ENCODE results near the gene CHMP5. TPM values are rescaled to one million over a fixed set of nuclear protein-coding genes. Genes with fewer than 3 reads are reported as not detected.

Gene CHMP5
- total RNA-seq, 1 donor from 2014 or later, result 77.8 TPM

DNA sequence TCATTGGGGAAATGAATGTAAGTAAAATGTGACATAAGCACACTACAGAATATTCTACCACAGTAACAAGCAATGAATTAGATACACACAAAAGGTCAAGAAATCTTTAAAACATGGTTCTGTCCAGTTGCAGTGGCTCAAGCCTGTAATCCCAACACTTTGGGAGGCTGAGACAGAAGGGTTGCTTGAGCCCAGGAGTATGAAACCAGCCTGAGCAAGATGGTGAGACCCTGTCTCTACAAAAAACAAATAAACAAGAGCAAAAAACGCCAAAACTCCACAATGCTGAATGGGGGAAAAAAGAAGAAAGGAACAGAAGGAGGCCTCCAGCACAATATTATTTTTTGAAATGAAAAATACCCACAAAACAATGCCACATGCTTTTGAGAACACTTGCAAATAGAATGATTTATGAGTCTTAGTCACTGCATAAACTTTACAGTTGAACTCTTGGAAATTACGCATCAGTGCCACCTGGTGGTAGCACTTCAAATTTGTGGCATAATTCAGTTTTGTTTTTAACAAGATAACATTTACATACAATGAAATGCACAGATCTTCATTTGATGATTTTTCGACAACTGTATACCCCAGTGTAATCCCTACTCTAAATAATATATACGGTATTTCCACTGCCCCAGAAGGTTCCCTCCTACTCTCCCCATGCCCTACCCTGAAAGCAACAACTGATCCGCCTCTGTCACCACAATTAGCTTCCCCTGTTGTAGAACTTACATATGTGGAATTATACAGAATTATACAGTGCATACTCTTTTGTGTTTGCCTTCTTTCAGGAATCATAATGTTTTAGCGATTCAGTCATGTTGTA, 39.3 kb upstream of the CHMP5 start:
- H3K27me3 ChIP-seq, result no peaks in the 10 kb centered on the region
- TF ChIP-seq, protein P1, sequence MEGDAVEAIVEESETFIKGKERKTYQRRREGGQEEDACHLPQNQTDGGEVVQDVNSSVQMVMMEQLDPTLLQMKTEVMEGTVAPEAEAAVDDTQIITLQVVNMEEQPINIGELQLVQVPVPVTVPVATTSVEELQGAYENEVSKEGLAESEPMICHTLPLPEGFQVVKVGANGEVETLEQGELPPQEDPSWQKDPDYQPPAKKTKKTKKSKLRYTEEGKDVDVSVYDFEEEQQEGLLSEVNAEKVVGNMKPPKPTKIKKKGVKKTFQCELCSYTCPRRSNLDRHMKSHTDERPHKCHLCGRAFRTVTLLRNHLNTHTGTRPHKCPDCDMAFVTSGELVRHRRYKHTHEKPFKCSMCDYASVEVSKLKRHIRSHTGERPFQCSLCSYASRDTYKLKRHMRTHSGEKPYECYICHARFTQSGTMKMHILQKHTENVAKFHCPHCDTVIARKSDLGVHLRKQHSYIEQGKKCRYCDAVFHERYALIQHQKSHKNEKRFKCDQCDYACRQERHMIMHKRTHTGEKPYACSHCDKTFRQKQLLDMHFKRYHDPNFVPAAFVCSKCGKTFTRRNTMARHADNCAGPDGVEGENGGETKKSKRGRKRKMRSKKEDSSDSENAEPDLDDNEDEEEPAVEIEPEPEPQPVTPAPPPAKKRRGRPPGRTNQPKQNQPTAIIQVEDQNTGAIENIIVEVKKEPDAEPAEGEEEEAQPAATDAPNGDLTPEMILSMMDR (IDR thresholded peaks at IDR 0.05), result peak; percentile 81
- intact Hi-C loops (cut with DNase I), result loop anchor here (5.0 kb wide), 1 partner anchor 143 kb away; no protein-coding TSS in a partner anchor
- ATAC-seq (peak; percentile 47), DNase-seq (no peak)
- no peak overlapping the region for H3K4me3 ChIP-seq
- no peaks in the 10 kb centered on the region for H3K36me3 ChIP-seq
- H3K9me3 ChIP-seq, result no peaks in the 10 kb centered on the region
- peaks cover 9% of the 10 kb centered on the region for H3K4me1 ChIP-seq
- H3K27ac ChIP-seq, result no peak overlapping the region

- H3K27ac ChIP-seq, result no peak overlapping the region
- TF ChIP-seq, protein P1 (IDR thresholded peaks at IDR 0.05), result no peak
- H3K27me3 ChIP-seq, result no peaks in the 10 kb centered on the region
- H3K36me3 ChIP-seq, result no peaks in the 10 kb centered on the region
- no peaks in the 10 kb centered on the region for H3K9me3 ChIP-seq
- peaks cover 9% of the 10 kb centered on the region for H3K4me1 ChIP-seq
- ATAC-seq, result peak; percentile 64
- peak; percentile 81 for DNase-seq
- intact Hi-C loops (cut with DNase I), result loop anchor here (5.0 kb wide), 1 partner anchor 145 kb away; no protein-coding TSS in a partner anchor
- H3K4me3 ChIP-seq, result no peak overlapping the region
Measured at GRCh38 chr9:33227008-33227398, 37.8 kb upstream of the CHMP5 start.

DNA sequence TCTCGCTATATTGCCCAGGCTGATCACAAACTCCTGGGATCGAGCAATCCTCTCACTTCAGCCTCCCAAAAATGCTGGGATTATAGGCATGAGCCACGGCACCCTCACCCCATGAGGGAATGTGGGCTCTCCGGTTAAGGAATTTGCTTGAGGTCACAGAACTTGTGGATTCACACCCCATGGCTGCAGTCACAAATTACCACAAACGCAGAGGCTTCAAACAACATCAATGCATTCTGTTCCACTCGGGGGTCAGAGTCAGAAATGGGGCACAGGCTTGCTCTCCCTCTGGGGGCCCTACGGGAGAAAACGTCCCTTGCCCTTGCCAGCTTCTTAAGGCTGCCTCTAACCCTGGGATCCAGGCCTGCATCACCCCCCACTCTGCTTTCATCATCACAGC, 37.1 kb upstream of the CHMP5 start:
- H3K36me3 ChIP-seq, result no peaks in the 10 kb centered on the region
- DNase-seq (no peak), ATAC-seq (no peak)
- peaks cover 9% of the 10 kb centered on the region for H3K4me1 ChIP-seq
- TF ChIP-seq, protein P1 (IDR thresholded peaks at IDR 0.05), result no peak
- intact Hi-C loops (cut with DNase I), result loop anchor here (5.0 kb wide), 1 partner anchor 145 kb away; no protein-coding TSS in a partner anchor
- H3K27me3 ChIP-seq, result no peaks in the 10 kb centered on the region
- no peak overlapping the region for H3K27ac ChIP-seq
- no peaks in the 10 kb centered on the region for H3K9me3 ChIP-seq
- no peak overlapping the region for H3K4me3 ChIP-seq

DNA sequence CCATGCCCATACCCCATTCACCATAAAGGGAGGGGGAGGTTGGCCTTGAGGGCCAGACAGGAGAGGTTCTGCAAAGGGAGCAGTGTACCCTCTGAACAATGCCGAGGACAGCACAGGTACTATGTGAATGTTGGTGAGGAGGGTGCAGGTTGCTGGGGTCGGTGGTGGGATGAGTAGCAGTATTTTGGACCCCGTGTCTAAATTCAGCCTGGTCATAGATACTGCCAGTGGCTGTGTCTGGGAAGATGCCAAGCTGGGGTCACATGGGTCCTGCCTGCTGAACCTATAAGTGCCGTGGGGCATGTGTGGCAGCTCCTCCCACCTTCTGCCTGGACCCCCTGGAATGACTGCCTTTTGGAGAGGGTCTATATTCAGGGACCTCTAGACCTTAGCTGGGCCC, 36.2 kb upstream of the CHMP5 start:
- H3K27me3 ChIP-seq, result no peaks in the 10 kb centered on the region
- peaks cover 9% of the 10 kb centered on the region for H3K4me1 ChIP-seq
- TF ChIP-seq, protein P1 (IDR thresholded peaks at IDR 0.05), result no peak
- H3K9me3 ChIP-seq, result no peaks in the 10 kb centered on the region
- no peak for ATAC-seq
- no peak overlapping the region for H3K27ac ChIP-seq
- H3K4me3 ChIP-seq, result no peak overlapping the region
- intact Hi-C loops (cut with DNase I), result loop anchor here (5.0 kb wide), 1 partner anchor 146 kb away; no protein-coding TSS in a partner anchor
- DNase-seq, result no peak
- H3K36me3 ChIP-seq, result no peaks in the 10 kb centered on the region

GRCh38 chr9:33229359-33230114, 35.3 kb upstream of the CHMP5 start:
- ATAC-seq (peak; percentile 88), DNase-seq (peak; percentile 88)
- TF ChIP-seq, protein P1 (IDR thresholded peaks at IDR 0.05), result peak; percentile 30
- Histone ChIP-seq H3K4me1 (peaks cover 9% of the 10 kb centered on the region), H3K27ac (no peak overlapping the region), H3K4me3 (no peak overlapping the region), H3K27me3 (no peaks in the 10 kb centered on the region), H3K36me3 (no peaks in the 10 kb centered on the region), H3K9me3 (no peaks in the 10 kb centered on the region)
- intact Hi-C loops (cut with DNase I), result loop anchor here (5.0 kb wide), 1 partner anchor 147 kb away; no protein-coding TSS in a partner anchor

Data from upper lobe of right lung (tissue), 1 donor.